Ramos (cell line): Measurements from ENCODE around the gene CLIP2.
"Not testable (repeated sequence)": the region's sequence is repeated elsewhere in the genome, so short reads cannot be mapped to it uniquely, and the experiment has no call there.

ENCODE experiments used
- in situ Hi-C: fragments of 300-500 bp; cut with MboI; formaldehyde crosslinking; loops from one replicate; pipeline ENCODE4 v1.14.3; 2022; ENCODE audit warnings: low sequenced_read_pairs; ENCODE audit not compliant: unreplicated experiment

The CLIP2 gene

GRCh38 chr7:74418538-74418937, 129.3 kb downstream of the CLIP2 start:
- in situ Hi-C loops = loop anchor here (25.0 kb wide), 1 partner anchor 444 kb away; the partner anchor contains the start of gene GTF2IRD2

DNA sequence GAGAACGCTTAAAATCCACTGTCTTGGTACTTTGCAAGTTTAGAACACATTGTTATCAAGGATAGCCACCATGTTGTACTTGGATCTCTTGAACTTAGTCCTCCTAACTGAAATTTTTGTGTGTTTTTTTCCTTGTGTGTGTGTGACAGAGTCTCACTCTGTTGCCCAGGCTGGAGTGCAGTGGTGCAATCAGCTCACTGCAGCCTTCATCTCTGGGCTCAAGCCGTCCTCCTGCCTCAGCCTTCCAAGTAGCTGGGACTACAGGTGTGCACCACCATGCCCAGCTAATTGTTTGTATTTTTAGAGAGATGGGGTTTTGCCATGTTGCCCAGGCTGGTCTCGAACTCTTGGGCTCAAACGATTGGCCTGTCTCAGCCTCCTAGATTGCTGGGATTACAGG, 130.0 kb downstream of the CLIP2 start:
- in situ Hi-C loops = loop anchor here (25.0 kb wide), 1 partner anchor 443 kb away; the partner anchor contains the start of gene GTF2IRD2

GRCh38 chr7:74420006-74420405, 130.8 kb downstream of the CLIP2 start:
- in situ Hi-C loops = loop anchor here (25.0 kb wide), 1 partner anchor 442 kb away; the partner anchor contains the start of gene GTF2IRD2

- in situ Hi-C loops = loop anchor here (25.0 kb wide), 1 partner anchor 438 kb away; the partner anchor contains the start of gene GTF2IRD2
These were observed 135.2 kb downstream of the CLIP2 start for GRCh38 chr7:74424291-74424880.

GRCh38 chr7:74428023-74428422, 138.8 kb downstream of the CLIP2 start:
- in situ Hi-C loops = no loop called here

- in situ Hi-C loops = no loop called here
These were observed 140.0 kb downstream of the CLIP2 start for GRCh38 chr7:74429153-74429747.

- in situ Hi-C loops = loop anchor here (5.0 kb wide), 1 partner anchor 52 kb away; no protein-coding TSS in a partner anchor
These were observed 141.2 kb downstream of the CLIP2 start for GRCh38 chr7:74430409-74430808.

DNA sequence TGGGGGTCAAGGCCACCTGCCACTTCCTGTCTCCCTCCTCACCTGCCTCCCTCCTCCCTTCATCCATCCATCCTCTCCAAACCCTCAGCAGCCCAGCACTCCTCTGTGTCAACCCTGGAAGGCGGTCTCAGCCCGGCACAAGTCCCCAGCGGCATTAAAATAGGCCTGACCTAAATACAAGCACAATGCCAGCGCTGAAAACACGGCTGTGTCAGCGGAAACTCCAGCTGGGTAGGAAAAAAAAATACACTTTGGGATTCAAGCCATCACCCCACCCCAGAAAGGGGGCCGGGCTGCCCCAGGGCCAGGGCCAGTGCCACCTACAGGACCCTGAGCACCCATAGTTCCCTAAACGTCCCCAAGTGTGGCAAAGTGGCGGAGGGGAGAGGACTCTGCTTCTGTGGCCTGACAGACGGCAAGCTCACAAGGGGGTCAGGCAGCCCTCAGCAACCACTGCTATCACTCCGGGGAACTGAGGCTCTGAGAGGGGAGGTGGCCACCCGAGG, 141.8 kb downstream of the CLIP2 start:
- in situ Hi-C loops = loop anchor here (5.0 kb wide), 1 partner anchor 51 kb away; no protein-coding TSS in a partner anchor

- in situ Hi-C loops = not testable (repeated sequence)
These were observed 148.0 kb downstream of the CLIP2 start for GRCh38 chr7:74437291-74437571.

DNA sequence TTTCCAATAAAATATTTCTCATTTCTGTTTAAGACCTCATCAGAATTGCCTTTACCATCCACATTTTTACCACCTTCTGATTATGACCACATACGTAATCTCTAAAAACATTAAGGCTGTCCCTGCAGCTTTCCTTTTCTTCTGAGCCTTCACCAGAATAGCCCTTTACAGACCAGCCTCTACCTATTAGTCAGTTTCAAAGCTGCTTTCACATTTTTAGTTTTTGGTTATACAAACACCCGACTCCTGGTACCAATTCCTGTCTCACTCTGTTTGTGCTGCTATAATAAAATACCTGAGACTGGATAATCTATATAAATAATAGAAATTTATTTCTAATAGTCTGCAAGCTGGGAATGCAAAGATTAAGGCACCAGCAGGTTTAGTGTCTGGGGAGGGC, 149.1 kb downstream of the CLIP2 start:
- in situ Hi-C loops = no loop called here

DNA sequence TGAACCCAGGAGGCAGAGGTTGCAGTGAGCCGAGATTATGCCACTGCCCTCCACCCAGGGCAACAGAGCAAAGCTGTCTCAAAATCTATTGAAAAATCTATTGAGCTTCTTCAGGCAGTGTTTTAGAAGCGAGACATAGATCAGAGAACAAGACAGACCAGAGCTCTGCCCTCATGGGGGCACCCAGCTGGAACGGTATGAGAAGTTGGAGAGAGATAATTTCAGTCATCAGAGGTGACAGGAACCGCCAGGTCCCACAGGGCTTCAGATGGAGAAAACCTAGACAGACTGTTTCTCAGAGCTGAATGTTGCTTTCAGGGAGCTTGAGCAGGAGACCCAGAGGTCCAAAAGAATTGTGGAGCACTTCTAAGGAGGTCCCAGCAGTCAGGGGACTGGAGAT, 150.3 kb downstream of the CLIP2 start:
- in situ Hi-C loops = no loop called here

GRCh38 chr7:74440143-74440542, 150.9 kb downstream of the CLIP2 start:
- in situ Hi-C loops = loop anchor here (10.0 kb wide), 1 partner anchor 125 kb away; no protein-coding TSS in a partner anchor

- in situ Hi-C loops = loop anchor here (10.0 kb wide), 1 partner anchor 123 kb away; no protein-coding TSS in a partner anchor
These were observed 152.6 kb downstream of the CLIP2 start for GRCh38 chr7:74441801-74442200.

DNA sequence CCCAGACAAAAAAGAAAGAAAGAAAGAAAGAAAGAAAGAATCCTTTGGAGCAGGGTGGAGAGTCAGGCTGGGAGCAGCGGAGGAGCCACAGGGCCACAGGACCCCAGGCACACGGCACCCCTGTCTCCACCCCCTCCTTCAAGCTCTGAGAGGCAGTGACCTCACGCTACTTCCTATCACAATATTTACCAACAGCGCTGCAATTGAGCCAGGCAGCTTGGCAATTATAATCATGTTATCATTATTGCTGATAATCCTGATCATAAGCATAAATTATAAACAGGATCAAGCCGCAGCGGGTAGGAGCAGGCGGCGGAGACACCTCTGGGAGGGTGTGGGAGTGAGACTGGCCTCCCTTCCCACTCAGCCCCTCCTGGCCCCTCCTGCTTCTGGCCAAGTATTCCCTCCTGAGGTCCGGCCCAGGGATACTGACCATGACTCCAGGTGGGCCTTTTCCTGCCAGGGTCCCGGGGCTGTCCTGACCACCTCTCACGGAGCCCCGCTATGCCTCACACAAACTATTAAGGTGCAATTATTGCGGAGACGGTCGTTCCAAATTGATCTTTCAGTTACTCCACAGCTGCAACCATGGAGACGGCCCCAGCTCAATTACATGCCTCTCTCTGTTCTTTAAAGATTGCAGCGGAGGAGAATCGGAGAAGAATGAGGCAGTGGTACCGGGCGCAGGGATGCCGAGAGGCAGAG, 154.5 kb downstream of the CLIP2 start:
- in situ Hi-C loops = loop anchor here (10.0 kb wide), 1 partner anchor 121 kb away; no protein-coding TSS in a partner anchor

DNA sequence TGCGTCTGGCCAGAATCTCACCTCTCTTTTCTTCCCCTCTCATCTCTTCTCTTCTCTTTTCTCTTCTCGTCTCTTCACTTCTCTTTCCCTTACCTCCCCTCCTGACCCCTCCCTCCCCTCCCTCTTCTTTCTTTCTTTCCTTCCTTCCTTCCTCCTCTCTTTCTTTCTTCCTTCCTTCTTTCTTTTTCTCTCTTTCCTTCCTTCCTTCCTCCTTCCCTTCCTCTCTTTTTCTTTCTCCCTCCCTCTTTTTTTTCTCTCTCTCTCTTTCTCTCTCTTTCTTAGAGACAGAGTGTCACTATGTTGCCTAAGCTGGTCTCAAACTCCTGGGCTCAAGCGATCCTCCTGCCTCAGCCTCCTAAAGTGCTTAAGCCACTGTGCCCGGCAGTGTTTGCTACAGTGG, 159.9 kb downstream of the CLIP2 start:
- in situ Hi-C loops = loop anchor here (10.0 kb wide), 1 partner anchor 116 kb away; no protein-coding TSS in a partner anchor

- in situ Hi-C loops = loop anchor here (10.0 kb wide), 1 partner anchor 115 kb away; no protein-coding TSS in a partner anchor
These were observed 160.7 kb downstream of the CLIP2 start for GRCh38 chr7:74449809-74450397.

DNA sequence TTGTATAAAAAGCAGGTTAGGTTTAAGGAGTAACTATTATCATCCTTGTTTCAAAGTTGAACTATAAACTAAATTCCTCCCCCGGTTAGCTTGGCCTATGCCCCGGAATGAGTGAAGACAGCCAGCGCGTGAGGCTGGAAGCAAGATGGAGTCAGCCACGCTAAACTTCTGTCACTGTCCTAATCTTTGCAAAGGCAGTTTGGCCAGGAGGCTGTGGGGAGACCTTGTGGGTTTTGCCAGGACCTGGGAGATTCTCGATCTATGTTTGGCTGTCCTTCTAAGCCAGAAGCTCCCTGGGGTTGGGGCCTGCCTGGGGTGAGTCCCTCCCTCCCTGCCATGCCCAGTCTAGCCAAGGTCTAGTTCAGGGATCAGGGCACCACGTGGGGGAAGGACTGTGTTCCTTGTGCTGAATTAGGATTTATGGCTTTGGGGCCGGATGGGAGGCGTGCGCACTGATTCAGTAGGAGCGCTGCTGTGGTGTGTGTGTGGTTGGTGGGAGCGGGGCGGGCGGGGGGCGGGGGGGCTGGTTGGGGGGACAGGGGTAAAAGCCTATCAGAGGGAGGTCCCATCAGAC, 163.6 kb downstream of the CLIP2 start:
- in situ Hi-C loops = no loop called here

- in situ Hi-C loops = no loop called here
These were observed 164.3 kb downstream of the CLIP2 start, which contains the start of gene GTF2IRD1 for GRCh38 chr7:74453322-74454011. Gene GTF2IRD1, plus strand, starts transcription at chr7:74453906. Its CDS starts 54,175 bp downstream, at chr7:74508081.
